Panc1 (cell line): ENCODE data around the gene RFX2. TPM values are rescaled to one million over a fixed set of nuclear protein-coding genes. Genes with fewer than 3 reads are reported as not detected.

ENCODE experiments used
- ATAC-seq: fragments of 200-7000 bp; cut with Tn5 transposase; 2 replicates; pipeline ENCODE4 v1.9.1; 2020; ENCODE audit warnings: mild to moderate bottlenecking, moderate library complexity
- BruUV-seq: library from RNA; stranded (reverse); fragments of 400-500 nt; replicated peaks from 2 replicates; lab custom pipeline; 2021; lab: Mats Ljungman, UMichigan
- CTCF ChIA-PET: fragments of 300-600 bp; sonication (Branson Sonifier 250); formaldehyde crosslinking; loops from one replicate; lab custom pipeline; 2022; ENCODE audit warnings: antibody characterized with exemption; lab: Charles Lee
- POLR2A ChIA-PET: fragments of 300-600 bp; sonication (Branson Sonifier 250); formaldehyde crosslinking; loops from one replicate; lab custom pipeline; 2022; ENCODE audit warnings: antibody characterized with exemption; lab: Charles Lee
- DNase-seq: peaks from one replicate; pipeline ENCODE4 v3.0.0-alpha.2; 2010; ENCODE audit warnings: low read depth, low spot score
- H3K27ac ChIP-seq: 2 replicates; pipeline ENCODE4 v1.5.1; 2011; ENCODE audit warnings: mild to moderate bottlenecking, low read length, inconsistent platforms
- H3K27me3 ChIP-seq: fragments of 200-500 bp; sonication (Bioruptor generic); 2 replicates; pipeline ENCODE4 v1.6.0; 2014; ENCODE audit warnings: low read length, inconsistent platforms; ENCODE audit not compliant: control insufficient read depth, insufficient read depth
- H3K36me3 ChIP-seq: fragments of 200-500 bp; sonication (Bioruptor generic); 2 replicates; pipeline ENCODE4 v1.5.1; 2014; ENCODE audit warnings: inconsistent platforms, mild to moderate bottlenecking, low read length, moderate library complexity; ENCODE audit not compliant: control insufficient read depth, insufficient read depth
- H3K4me1 ChIP-seq: 2 replicates; pipeline ENCODE4 v1.5.1; 2011; ENCODE audit warnings: inconsistent platforms, mild to moderate bottlenecking, low read length, moderate library complexity; ENCODE audit not compliant: control insufficient read depth, insufficient read depth
- H3K4me3 ChIP-seq, 2 experiments: 2 replicates each; pipeline ENCODE4 v1.5.1; 2011 to 2012; ENCODE audit warnings: low read depth in 2 of 2, low read length in 2 of 2, mild to moderate bottlenecking in 2 of 2, inconsistent platforms in 1 of 2, moderate library complexity in 1 of 2
- H3K9me3 ChIP-seq: fragments of 200-500 bp; sonication (Bioruptor generic); 2 replicates; pipeline ENCODE4 v1.5.1; 2014; ENCODE audit warnings: low read depth, mild to moderate bottlenecking, inconsistent platforms, low read length, moderate library complexity; ENCODE audit not compliant: control insufficient read depth, insufficient read depth
- POLR2AphosphoS5 ChIP-seq: IDR thresholded peaks from 2 replicates; pipeline ENCODE4 v1.6.1; 2012; ENCODE audit warnings: mild to moderate bottlenecking, low read depth, low read length, moderate library complexity
- SIN3A ChIP-seq: IDR thresholded peaks from 2 replicates; pipeline ENCODE4 v1.6.1; 2012; ENCODE audit warnings: low read depth, mild to moderate bottlenecking, low read length, moderate library complexity, borderline replicate concordance; ENCODE audit not compliant: insufficient read depth
- TCF7L2 ChIP-seq: IDR thresholded peaks from 2 replicates; pipeline ENCODE4 v1.6.1; 2011; ENCODE audit warnings: mild to moderate bottlenecking, low read depth, low read length, inconsistent platforms
- in situ Hi-C: cut with HindIII; loops from 2 replicates; pipeline ENCODE4 v1.10.0; 2016; ENCODE audit warnings: low sequenced_read_pairs, low pct_unique_long_range_greater_than_20kb
- intact Hi-C: fragments of 100-400 bp; cut with micrococcal nuclease; formaldehyde crosslinking; loops from one replicate; pipeline ENCODE4 v1.10.0; 2022; ENCODE audit not compliant: unreplicated experiment
- total RNA-seq: library from RNA; stranded (reverse); gene quantifications from one replicate; pipeline ENCODE4 v1.2.1, GENCODE V29; 2021; ENCODE audit not compliant: unreplicated experiment
- TF ChIP-seq, protein P1 (sequence below), 2 experiments: IDR thresholded peaks; 2 replicates each; pipeline ENCODE4 v1.6.1; 2011 to 2012; ENCODE audit warnings: low read depth in 2 of 2, control low read depth in 1 of 2, low read length in 1 of 2, mild to moderate bottlenecking in 1 of 2, moderate library complexity in 1 of 2; ENCODE audit not compliant: insufficient read depth in 1 of 2
- TF ChIP-seq, protein P2 (sequence below): fragments of 450-650 bp; IDR thresholded peaks from 2 replicates; pipeline ENCODE4 v1.5.1; 2017; ENCODE audit warnings: mild to moderate bottlenecking

RFX2 gene
- total RNA-seq, 1 experiment from 2014 or later, result 8.0 TPM

DNA sequence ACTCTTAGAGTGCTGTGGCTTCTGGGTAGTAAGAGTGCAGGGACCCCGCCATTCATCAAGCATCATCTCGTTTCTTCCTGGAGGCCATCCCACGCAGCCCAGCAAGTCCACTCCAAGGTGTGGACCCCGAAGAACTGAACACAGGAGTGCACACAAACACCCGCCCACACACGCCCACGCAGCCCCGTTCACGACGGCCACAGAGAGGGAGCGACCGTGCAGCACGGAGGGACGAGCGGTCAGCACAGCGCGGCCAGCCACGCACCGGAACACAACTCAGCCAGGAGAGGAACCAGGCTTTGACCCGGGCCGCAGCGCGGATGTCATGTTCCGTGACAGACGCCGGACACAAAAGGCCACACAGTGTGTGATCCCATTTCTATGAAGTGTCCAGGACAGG is 114.2 kb downstream of the RFX2 start:
- Histone ChIP-seq H3K4me3 (no peak overlapping the region), H3K36me3 (no peaks in the 10 kb centered on the region), H3K27ac (no peak overlapping the region), H3K27me3 (no peaks in the 10 kb centered on the region), H3K4me1 (no peaks in the 10 kb centered on the region), H3K9me3 (no peaks in the 10 kb centered on the region)
- ChIA-PET CTCF (no interaction called here), POLR2A (no interaction called here)
- intact Hi-C loops, result no loop called here
- in situ Hi-C loops, result no loop called here
- DNase-seq, result no peak
- TF ChIP-seq, protein P1, sequence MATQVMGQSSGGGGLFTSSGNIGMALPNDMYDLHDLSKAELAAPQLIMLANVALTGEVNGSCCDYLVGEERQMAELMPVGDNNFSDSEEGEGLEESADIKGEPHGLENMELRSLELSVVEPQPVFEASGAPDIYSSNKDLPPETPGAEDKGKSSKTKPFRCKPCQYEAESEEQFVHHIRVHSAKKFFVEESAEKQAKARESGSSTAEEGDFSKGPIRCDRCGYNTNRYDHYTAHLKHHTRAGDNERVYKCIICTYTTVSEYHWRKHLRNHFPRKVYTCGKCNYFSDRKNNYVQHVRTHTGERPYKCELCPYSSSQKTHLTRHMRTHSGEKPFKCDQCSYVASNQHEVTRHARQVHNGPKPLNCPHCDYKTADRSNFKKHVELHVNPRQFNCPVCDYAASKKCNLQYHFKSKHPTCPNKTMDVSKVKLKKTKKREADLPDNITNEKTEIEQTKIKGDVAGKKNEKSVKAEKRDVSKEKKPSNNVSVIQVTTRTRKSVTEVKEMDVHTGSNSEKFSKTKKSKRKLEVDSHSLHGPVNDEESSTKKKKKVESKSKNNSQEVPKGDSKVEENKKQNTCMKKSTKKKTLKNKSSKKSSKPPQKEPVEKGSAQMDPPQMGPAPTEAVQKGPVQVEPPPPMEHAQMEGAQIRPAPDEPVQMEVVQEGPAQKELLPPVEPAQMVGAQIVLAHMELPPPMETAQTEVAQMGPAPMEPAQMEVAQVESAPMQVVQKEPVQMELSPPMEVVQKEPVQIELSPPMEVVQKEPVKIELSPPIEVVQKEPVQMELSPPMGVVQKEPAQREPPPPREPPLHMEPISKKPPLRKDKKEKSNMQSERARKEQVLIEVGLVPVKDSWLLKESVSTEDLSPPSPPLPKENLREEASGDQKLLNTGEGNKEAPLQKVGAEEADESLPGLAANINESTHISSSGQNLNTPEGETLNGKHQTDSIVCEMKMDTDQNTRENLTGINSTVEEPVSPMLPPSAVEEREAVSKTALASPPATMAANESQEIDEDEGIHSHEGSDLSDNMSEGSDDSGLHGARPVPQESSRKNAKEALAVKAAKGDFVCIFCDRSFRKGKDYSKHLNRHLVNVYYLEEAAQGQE (IDR thresholded peaks at IDR 0.05; ENCODE audit: insufficient read depth in 1 of 2, low read depth in 2 of 2, low read length in 1 of 2), result no peak
- TF ChIP-seq, protein P2, sequence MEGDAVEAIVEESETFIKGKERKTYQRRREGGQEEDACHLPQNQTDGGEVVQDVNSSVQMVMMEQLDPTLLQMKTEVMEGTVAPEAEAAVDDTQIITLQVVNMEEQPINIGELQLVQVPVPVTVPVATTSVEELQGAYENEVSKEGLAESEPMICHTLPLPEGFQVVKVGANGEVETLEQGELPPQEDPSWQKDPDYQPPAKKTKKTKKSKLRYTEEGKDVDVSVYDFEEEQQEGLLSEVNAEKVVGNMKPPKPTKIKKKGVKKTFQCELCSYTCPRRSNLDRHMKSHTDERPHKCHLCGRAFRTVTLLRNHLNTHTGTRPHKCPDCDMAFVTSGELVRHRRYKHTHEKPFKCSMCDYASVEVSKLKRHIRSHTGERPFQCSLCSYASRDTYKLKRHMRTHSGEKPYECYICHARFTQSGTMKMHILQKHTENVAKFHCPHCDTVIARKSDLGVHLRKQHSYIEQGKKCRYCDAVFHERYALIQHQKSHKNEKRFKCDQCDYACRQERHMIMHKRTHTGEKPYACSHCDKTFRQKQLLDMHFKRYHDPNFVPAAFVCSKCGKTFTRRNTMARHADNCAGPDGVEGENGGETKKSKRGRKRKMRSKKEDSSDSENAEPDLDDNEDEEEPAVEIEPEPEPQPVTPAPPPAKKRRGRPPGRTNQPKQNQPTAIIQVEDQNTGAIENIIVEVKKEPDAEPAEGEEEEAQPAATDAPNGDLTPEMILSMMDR, result no peak
- TF ChIP-seq SIN3A (no peak), POLR2AphosphoS5 (no peak), TCF7L2 (no peak)
- BruUV-seq, result no TSS peak
- no peak for ATAC-seq

DNA sequence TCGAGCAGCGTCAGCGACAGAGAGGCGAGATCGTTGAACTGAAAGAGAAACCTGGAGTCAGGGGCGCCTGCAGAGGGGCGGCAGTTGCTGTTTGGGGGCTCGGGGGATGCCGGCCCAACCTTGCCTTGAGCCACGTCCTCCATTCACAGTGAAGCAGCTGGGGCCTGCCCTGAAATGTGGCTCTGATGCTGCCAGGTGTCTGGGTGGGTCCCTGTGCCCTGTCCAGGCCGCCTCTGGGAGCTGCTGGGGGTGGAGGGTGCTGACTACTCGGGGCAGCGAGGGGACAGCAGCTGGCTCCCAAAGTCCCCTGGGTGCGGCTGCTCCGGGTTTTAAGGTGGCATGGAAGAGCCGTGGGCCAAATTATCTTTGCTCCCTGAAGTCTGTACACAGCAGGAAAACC is 114.7 kb downstream of the RFX2 start:
- ChIA-PET POLR2A (no interaction called here), CTCF (no interaction called here)
- intact Hi-C loops, result no loop called here
- ATAC-seq (no peak), DNase-seq (no peak)
- H3K4me1 ChIP-seq, result no peaks in the 10 kb centered on the region
- H3K9me3 ChIP-seq, result no peaks in the 10 kb centered on the region
- no peak overlapping the region for H3K27ac ChIP-seq
- in situ Hi-C loops, result no loop called here
- no TSS peak for BruUV-seq
- no peaks in the 10 kb centered on the region for H3K36me3 ChIP-seq
- no peak overlapping the region for H3K4me3 ChIP-seq
- TF ChIP-seq, protein P2, result no peak
- TF ChIP-seq TCF7L2, result no peak
- no peak for TF ChIP-seq SIN3A
- no peak for TF ChIP-seq POLR2AphosphoS5
- TF ChIP-seq, protein P1 (IDR thresholded peaks at IDR 0.05; ENCODE audit: insufficient read depth in 1 of 2, low read depth in 2 of 2, low read length in 1 of 2), result no peak
- no peaks in the 10 kb centered on the region for H3K27me3 ChIP-seq
